Middle frontal gyrus (tissue), 1 donor: ENCODE measurements around the gene MRPL33.

ENCODE experiments used
- DNase-seq: peaks from one replicate; pipeline ENCODE4 v3.0.0-alpha.2; 2015; ENCODE audit warnings: low spot score; ENCODE audit errors: extremely low spot score

Gene MRPL33

DNA sequence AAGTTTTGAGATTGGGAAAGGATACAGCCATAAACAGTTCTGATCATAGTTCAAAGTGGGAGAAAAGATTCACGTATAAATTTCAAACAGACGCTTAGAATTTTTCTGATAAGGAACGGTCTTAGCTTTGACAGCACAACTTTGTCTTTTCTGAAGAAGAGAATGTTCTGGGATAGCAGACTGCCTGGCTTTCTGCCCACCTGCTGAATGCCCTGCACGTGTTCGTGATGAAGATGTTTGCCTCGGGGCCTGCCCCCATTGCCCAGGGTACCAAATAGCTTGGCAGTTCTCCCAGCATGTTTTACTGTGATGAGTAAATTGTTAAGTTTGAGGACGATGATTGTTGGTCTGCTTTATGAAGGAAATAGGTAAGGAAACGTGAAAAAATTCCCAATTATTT, 4.6 kb downstream of the MRPL33 start:
- no peak for DNase-seq

DNA sequence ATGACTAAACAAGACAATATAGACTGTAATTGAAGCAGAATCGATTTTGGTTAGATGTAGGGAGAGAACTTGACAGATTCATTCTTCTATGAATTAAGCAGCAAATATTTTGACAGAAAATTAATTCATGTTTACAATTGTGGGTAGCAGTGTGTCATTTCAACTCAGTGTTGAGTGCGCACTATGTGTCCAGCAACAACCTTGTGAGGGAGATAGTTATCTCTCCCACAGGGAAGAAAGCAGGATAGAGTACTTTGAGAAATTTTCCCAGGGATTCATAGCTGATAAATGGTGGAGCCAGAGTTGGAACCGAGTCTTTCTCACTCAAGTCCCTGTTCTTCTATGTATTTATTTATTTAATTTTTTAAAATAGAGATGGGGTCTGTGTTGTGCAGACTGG, 5.2 kb downstream of the MRPL33 start:
- DNase-seq, result no peak

DNA sequence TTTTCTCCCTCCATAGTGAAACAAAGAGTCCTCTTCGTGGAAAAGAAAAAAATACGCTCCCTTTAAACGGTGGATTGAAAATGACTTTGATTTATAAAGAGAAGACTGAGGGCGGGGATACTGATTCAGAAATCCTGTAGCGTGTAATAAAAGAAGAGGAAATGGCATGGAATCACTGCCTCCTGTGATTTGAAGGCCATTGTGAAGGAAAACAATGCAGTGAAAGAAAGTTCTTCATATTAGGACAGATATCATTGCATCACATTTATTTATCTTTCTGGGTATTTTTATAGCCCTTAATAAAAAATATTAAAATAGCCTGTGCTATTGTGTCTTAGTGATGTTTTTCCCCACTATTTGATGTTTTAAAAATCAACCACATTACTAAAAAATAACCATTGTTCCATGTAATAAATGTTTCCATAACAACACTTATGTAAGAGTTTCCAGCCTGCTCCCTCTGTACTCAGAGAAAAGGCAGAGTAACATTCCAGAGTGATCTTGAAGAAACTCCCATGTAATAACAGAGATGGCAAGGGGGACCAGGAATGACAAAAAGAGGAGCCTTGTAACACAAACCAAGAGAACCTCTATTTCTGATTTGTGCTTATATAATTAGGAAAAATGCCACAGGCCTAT, 8.0 kb downstream of the MRPL33 start:
- DNase-seq, result no peak

DNA sequence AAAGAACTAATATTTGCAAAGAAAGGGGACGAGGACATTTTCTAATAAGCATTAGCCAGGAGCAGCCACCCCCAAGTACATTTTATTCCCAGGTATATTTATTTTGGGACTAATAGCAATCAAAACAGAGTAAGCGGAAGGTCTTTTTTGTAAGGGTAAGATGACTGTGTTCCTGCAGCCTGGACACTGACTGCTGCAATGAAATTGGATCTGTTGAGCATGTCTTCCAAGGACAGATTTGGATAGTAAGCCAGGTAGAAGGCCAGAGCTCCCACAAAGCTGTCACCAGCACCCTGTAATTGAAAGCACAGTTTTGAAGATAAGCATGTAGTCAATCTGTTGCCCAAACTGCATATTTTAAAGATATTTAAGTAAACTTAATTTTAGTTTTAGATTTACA, 10.0 kb downstream of the MRPL33 start:
- DNase-seq, result no peak

DNA sequence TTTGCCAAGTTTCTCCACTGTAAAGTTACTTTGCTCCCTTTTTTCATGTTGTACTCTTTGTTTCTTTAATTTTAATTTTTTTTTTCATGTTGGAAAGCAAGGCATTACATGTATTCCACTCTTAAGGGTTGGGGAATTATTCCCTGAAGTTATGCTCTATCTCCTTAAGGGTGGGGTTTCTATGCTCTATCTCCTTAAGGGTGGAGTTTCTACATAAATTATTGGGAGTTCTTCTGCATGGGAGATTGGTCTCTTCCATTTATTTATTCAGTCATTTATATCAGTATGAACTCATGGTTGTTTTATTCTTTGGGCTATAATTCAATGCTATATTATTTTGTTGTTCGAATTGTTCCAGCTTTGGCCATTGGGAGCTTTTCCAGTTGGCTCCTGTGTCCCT, 11.2 kb downstream of the MRPL33 start:
- no peak for DNase-seq

DNA sequence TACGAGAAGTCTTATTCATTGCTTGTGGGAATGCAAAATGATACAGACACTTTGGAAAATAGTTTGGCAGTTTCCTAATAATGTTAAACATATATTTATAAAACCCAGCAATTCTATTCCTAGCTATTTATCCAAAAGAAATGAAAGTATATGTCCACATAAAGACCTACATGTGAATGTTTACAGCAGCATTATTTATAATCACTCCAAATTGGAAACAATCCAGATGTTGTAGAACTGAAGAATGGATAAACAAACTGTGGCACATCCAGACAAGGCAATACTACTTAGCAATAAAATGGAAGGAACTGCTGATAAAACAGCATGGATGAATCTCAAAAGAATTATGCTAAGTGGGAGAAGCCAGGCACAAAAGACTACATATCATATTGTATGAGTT, 19.3 kb downstream of the MRPL33 start:
- DNase-seq, result no peak

DNA sequence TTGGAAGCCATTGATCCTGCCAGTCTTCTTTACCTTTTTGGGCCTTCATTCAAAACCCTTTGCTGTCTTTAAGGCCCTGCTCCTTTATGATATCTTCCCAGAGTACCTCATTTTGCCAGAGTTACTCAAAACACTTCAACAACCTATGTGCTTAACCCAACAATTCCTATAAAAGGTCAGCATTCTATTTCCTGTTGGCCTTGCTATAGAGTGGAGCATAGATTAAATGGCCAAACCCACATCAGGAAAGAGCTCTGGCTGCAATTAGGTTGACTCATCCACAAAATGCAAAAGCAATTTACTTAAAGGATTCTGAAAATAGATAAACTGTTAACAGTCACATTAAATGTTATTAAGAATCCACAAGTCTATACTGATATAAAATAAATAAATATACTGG, 21.2 kb downstream of the MRPL33 start:
- DNase-seq, result no peak

DNA sequence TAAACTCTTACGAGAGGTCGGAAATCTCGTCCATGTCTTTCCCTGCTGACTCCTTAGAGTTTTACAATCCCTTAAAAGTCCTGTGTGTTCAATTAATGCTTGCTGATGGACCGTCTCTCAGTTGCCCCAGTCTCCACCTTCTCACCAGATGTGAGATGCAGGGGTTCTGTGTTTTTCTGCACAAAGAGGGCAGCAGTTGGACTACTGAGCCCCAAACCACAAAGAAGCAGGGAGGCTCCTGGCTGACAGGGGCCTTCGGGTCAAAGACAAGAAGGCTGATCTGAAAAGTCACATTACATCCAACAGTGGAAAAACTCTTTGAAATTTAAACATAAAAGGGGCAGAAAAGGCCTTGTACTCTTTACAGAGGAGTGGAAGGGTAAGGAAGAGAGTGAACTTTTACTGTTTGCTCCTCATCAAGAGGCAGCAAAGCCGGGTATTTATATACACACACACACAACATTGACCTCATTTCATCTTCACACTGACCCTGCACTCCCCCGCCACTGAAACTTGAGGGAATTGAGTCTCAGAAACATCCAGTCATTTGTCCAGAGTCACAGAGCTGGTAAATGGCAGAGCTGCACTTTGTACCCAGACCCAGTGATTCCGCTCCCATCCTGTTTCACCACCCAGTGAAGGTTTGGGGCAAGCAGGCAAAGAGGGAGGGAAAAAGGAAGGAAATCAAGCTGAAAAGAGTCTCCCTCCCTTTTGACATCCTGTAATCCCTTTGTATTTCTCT, 23.7 kb downstream of the MRPL33 start:
- DNase-seq, result no peak

DNA sequence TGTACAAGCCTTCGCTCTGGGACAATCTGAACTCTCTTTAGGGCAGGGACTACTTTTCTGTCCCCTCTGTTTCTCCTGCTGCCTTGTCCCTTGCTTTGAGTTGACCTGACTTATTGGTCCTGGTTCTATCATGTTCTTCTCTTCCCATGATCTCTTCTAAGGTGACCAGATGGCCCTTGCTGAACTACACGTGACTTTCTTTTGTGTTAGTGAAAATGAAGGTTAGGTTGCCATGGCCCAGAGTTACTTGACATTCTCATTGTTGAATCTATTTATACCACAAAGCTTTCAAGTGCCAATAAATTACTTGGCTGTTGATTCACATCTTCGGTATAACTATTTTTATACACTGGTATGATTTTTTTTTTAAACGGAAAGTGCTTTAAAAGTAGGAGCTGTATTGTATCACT, 24.4 kb downstream of the MRPL33 start:
- no peak for DNase-seq

DNA sequence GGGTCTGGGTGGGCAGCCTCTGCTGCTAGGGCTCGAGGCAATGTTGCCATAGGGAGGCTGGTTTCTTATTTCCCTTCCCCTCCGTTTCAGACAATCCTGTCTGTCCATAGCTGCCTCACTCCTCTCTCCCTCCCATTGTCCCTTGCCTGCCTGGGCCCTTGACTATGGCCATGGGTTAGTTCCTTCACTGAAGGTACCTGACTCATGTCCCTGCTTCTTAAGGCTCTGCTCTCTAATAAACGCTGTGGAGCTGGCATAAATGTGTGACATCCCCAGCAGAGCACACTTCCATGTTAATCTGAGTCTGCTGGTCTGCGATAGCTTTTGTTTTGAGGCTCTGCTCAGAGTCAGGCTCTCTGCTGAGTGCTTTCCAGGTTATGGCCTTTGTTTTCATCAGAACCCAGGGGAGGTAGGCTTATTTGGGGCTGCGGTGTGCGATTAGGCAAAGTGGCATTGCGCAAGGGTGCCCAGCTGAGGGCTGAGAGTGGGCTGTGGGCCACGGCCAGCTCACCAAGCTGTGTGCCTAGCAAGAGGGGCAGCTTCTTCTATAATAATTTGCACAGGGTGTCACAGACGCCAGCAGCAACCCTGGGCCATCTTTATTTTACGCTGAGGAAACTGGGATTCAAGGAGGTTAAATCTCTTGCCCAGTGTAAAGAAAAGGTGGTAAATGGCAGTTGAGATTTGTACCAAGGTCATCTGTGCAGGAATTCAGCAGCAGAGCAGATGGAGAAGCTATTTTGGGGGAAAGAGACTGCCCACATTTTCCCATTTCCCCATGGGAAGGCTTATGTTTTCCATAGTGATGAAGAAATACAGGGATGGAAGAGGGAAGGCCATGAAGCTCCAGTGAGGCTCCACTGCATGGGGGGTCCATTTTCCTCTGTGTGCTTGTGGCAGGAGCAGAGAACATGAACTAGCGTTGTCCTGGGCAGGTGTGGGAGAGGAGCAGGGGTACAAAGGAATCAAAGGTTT, 25.6 kb downstream of the MRPL33 start:
- no peak for DNase-seq

DNA sequence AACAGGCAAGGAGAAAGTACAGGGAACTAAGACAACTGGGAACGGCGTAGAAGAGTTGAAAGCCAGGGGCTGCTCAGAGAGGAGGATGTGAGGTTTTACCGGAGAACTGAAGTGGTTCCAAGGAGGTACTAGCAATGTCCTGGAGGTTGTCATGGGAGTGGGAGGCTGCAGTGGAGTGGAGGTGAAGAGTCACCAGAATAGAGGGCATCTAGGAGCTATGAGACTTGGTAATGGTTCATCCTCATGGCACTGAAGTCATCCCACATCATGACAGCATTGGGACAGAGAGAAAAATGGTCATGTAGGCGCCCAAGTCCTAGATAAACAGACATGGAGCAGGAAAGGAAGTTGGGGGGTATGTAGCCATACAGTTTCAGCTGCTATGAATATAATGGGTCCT, 26.3 kb downstream of the MRPL33 start:
- no peak for DNase-seq

DNA sequence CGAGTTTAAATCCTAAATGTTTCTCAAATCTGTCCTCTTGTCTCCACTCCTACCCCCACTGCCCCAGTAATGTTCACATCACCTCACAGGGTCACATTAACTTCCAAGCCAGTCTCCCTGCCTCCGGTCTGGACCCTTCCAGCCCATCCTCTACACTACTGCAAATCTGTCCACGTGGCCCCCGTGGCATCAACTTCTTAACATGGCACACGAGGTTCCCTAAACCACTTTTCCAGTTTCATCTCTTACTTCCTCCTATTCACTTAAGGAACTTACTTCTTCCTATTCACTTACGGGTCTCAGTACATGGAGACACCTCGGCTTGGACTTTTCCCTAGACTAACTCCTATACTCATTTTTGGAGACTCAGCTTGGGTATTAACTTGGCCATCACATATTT, 27.0 kb downstream of the MRPL33 start:
- DNase-seq, result no peak

DNA sequence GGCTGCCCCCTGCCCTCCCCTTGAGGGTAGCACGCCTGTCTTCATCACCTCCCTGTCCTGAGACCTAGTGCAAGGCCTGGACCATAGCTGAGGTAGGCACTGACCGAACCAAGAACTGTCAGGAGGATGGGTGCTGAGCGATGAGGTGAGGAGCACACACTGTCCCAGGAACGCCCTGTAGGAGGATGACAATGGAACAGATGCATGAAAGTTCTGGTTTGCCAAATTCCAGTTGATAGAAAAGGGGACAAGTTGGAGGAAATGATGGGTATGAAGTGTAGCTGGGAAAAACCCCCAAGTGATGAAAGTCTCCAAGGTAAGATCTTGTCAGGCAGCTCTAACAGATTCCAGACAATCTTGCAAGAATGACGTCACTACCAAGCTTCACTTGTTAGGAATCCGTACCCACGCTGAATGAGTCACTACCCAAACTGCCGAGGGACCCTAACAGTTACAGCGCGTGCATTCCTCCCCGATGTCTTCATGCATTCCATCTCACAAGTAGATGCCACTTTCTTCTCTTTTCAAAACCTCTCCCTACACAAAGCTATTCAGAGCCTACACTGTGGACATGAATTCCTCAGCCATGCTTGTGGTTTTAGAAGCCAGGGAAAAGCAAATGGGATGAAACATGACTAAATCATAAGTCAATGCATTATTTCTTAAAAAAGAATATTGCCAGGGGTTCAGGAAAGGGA, 27.6 kb downstream of the MRPL33 start:
- DNase-seq, result no peak

DNA sequence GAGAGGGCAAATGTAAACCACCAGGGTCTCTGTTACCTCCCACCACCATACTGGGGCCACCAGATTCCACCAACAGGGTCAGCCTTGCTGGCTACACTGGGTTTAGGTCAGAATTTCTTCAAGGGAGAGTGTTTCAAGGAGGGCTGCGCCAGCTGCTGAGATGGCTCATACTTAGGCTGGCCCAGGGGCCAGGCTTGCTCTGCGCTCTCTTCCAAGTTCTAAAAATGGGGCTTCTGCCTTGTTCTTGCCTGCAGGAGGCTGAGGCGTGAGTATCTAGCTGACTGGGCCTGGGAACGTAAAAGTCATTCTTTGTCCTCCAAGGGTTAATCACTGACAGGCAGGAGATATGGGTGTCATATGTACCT, 28.1 kb downstream of the MRPL33 start:
- DNase-seq, result no peak

DNA sequence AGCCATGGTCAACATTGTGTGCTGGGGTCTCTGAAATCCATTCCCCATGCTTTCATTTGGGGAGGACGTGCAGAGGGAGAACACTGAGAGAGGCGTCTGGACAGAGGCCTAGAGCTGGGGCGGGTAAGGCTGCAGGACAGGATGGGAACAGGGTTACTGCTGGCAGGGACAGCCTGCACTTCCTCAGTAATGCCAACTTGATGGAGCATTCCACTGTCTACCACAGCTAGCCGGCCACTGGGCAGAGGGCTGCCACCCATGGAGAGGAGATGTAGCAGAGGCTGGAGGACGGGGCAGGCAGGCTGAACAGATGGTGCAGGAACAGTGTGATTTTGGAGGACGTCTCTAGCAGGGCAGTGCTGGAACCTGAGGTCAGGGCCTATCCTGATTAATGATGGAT, 29.3 kb downstream of the MRPL33 start:
- DNase-seq, result no peak

DNA sequence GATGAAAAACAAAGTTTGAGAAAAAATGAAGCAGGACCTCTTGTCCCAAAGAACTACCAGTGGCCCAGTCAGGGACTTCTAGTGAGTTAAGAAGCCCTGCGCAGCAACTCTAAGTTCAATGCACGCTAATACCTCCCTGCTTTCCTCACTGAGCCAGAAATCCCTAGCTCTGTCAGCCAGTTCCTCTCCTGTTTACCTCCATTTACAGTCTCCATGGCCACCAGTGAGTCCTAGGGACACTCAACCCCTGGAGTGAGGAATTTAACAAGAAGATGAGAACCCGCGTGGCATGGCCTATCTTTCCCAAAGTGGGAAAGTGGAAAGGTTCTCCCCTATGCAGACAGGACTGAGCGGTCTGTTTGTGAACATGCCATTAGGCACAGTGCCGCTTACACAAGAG, 31.0 kb downstream of the MRPL33 start:
- DNase-seq, result no peak

DNA sequence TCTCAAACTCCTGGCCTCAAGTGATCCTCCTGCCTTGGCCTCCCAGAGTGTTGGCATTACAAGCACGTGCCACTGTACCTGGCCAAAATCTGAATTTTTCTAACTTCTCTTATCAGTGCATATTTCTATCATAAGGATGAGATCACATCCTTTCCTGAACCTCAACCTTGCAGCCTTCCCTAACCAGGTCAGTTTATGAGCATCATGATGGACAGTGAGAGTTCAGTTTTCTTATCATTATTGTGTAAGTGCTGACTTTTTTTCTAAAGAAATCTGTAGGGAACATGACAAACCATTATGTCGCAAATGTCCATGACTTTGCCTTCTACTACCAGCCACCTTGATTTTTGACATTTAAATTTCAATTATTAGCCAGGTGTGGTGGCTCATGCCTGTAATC, 31.5 kb downstream of the MRPL33 start:
- no peak for DNase-seq

DNA sequence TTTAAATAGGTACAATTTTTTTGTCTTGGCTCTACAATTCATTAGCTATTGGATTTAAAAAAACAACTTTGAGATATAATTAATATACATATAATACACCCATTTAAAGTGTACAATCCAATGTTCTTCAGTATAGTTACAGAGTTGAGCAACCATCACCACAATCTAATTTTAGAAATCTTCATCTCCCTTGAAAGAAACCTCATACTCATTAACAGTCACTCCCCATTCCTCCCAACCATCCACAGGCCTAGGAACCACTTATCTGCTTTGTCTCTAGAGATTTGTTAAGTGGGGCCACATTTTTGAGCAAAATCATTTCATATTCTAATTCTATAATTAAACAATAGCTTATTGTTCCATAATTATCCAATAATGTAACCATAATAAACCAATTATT, 32.6 kb downstream of the MRPL33 start:
- DNase-seq, result no peak

DNA sequence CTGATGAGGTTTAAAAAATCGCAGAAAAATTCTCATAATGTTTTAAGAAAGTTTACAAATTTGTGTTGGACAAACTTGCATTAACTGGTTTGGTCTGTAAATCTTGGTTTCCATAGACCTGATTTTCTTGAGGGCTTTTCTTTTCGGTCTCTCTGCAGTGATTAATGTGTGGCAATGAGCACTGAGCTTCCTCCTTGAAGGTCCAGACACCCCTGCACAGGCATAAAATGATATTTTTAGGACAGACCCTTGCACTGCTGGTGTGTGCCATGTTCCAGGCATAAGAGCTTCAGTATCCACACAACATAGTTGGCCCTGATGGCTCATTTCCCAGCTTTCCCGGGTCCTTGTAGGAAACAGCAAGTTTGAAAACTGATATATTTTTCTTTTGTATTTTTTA, 33.7 kb downstream of the MRPL33 start:
- DNase-seq, result no peak

DNA sequence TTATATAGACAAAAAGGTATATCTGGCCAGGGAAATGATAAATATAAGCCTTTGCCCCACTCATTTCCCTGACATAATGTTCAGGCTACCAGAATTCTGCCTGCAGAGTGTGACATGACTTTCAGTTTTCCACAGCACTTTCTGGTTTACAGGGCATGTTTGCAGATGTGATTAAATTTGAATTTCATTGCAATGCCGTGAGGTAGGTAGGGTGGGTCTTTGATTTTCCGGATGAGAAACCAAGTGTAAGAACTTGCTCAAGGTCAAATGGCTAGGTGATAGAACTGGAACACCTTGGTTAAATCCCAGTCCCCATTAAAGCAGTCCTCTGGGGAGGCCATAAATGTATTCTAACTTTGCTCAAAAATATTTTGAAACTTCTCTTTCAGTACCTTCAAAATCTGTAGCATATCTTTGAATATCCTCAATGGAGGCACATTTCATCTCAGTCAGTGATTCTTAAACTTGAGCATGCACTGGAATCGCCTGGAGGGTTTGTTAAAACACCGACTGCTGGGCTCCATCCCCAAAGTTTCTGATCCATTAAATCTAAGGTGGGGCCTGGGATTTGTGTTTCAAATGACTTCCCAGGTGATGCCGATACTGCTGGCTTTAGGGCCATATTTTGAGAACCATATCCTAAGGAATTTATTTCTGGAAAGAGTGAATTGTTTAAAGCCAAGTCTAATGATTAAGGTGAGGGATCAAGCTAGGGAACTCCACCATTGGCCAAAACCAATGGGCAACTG, 35.0 kb downstream of the MRPL33 start:
- no peak for DNase-seq

DNA sequence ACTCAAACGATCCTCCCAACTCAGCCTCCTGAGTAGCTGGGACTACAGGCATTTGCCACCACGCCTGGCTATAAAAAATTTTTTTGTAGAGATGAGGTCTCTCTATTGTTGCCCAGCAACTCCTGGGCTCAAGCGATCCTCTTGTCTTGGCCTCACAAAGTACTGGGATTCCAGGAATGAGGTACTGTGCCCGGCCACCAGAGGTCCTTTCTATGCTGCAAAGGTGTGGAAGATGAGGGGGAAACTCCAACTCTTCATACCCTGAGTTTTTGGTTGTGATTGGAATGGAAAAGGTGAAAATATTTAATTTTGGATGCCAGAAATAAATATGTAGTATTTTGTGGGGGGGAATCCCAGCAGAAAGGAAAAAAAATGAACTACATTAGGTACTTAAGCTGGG, 36.0 kb downstream of the MRPL33 start:
- DNase-seq, result no peak
